NCI-H146 (cell line): Measurements from ENCODE around the gene DLG2.
A peak's percentile ranks its signal among the peaks of the same experiment; 100 is the strongest.
"Not testable (repeated sequence)": the region's sequence is repeated elsewhere in the genome, so short reads cannot be mapped to it uniquely, and the experiment has no call there.

ENCODE experiments used
- DNase-seq: peaks from one replicate; lab custom pipeline; 2025; lab: John Stamatoyannopoulos, UW

The DLG2 gene

DNA sequence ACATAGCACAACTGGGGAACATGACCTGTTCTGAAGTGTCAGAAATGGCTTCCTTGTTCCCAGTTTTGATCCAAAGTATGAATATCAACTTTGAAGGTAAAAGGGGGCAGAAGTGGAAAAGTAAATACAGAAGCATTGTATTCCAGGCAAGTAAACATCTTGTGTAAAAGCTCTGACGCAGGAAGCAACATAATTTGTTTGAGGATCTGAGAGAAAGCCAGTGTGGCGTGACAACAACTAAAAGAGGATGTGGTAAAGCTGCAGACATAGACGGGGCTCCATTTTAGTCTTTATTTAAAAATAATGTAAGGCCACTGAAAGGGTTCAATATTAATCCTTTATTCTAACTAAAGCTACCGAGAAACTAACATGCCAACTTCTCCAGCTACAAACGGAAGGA lies 310.2 kb downstream of the DLG2 start:
- DNase-seq: peak; percentile 0

DNA sequence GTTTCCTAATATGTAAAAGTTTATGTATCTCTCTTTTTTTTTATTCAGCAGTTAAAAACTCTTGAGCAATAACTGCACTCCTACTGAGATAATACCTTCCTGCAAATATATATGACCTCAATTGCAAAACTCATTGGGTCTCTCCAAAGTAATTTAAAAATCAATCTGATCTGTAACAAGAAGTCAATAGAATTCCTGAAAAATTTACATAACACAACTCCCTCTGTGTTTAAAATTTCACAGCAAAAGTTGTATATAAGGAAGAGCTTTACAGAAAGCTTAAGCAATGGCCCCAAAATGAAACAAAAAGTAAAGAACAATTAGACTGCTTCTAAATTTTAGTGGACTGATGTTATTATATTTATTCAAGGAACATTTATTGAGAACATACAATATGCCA lies 313.4 kb downstream of the DLG2 start:
- DNase-seq: no peak

DNA sequence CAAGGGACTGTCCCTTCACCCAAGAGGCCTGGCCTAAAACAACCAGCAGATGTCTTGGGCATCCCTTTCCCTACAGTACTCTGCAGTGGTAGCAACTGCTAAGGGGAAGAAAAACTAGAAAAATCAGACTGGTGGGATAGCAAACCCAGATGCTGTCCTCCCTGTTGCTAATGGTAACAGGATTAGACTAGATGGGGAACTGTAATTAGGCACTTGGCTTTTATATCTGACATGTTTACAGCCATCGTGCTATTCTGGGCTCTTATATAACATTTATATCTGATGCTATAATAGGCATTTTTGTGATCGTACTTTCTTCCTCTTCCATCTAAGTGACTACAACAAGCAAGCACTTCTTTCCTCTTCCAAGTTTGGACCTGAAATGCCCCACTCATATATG lies 316.7 kb downstream of the DLG2 start:
- DNase-seq: no peak

DNA sequence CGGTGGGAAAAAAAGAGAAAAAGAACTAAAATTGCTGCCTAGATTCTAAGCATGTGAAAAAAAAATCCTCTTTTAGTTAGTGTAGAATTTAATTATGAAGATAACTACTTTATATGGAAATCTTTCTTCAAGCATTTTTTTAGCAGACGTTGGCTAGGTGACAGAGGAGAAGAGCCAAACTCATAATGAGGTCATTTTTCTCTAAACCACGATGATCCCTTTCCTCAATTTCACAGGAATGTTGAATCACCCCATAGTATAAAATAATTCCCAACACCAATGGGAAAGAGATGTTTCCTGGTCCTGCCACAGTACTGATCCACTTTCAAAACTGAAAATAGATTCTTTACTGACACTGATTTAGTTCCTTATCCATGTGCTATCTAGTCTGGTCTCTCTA lies 319.8 kb downstream of the DLG2 start:
- DNase-seq: no peak

DNA sequence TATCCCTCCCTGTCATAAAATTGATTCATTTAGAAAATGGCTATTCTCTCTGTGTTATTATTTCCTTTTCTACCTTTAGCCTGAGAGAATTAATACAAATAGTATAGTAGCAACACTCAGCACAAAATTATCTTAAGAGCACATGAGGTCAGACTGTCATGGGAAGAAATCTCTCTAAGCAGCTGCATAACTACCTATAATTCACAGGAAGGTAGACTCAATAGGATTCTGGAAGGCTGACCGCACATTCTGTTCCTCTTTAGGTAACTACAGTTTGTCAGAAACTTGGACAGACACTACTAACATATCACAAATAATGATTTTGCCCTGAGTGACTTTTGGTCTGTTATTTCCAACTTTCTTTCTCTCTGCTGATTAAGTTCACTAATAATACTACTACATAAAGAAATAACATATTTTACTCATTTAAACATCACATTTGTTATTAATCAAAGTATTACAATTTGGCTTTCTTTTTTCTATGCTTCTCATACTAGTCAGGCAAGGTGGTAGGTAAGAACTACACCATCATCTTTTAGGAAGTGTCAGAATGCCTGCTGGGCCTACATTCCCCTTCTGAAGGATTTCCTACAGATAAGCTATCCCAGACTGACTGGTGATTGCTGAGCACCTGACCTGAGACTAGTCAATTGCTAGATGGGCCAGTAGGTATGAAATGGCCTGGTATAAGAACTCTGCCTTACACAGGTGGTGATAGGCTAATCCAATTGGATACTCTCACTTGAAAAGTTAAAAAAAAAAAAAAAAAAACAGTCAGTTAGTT lies 325.1 kb downstream of the DLG2 start:
- no peak for DNase-seq

DNA sequence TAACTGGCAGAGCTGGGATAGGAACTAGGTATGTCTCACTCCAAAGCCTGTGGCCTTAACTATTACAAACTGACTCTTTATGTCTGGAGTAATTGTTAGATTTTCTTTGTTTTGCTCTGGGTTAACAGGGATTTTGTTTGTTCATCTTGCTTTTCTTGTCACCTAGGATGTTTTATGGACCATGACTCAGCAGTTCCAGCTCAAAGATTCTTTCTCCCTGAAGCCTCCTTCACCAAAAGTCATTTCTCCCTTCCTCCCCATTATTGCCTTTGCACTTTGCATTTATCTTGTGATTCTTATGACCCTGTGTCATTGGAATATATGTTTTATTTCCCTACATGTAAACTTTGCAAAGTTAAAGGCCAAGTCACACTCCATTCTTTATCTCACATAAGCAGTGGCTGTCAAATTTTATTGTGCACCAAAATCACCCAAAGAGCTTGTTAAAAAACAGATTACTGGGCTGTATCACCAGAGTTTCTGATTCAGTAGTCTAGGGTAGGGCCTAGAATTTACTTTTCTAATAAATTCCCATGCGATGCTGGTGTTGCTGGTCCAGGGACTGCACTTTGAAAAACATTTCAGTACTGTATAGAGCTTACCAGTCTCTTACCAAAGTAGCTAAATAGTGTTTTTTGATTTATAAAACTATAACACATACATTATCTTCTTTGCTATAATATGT lies 327.7 kb downstream of the DLG2 start:
- DNase-seq: no peak

DNA sequence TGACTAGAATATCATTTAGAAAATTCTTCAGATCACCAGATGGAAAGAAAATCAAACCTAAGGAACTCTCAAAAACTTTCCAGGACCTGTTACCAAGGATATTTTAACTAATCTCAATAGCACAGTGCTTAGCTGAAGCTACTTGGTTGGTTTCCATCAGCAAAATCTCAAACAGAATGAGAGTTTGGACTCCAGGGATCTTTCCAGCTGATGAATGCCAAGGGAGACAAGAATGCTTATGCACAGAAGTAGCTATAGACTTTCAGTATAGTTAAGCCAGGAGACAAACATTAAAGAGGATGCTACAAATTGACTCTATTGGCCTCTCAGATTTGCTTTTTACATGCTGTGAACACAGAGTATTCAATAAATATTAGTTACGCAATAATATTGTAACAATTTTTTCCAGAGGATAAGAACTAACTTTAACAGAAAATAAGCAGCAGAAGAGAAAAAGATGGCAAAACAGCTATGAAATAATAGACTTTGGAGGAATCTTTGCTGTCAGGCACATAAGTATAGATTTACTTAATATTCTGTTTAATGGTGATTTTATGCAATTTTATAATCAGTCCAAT lies 331.4 kb downstream of the DLG2 start:
- DNase-seq: no peak

DNA sequence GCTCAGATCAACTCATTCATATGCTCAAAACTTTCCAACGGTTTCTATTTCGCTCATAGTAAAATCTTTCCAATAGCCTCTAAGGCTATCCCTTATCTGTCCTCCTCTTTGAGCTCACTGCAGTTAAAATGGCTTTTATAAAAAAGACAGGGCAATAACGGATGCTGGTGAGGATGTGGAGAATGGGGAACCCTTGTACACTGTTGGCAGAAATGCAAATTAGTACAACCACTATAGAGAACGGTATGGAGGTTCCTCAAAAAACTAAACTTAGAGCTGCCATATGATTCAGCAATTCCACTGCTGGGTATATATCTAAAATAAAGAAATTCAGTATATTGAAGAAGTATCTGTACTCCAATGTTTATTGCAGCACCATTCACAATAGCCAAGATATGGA lies 345.6 kb downstream of the DLG2 start:
- no peak for DNase-seq

DNA sequence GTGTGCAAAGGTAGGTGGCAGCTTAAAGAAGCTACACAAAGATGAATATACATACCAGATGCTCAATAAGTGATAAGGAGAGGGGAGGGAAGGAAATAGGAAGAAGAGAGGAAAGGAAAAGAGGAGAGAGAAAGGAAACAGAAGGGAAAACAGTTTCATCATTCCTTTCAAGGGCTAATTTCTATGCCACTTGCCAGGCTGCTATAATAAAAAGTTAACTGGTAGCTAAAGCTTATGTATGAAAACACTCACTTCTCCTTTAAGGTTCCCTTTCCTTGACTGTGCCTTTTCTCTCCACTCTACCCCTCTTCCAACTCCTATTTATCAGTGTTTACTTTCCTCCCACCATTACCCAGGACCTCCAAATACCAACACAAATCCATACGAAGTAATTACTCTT lies 347.9 kb downstream of the DLG2 start:
- no peak for DNase-seq

DNA sequence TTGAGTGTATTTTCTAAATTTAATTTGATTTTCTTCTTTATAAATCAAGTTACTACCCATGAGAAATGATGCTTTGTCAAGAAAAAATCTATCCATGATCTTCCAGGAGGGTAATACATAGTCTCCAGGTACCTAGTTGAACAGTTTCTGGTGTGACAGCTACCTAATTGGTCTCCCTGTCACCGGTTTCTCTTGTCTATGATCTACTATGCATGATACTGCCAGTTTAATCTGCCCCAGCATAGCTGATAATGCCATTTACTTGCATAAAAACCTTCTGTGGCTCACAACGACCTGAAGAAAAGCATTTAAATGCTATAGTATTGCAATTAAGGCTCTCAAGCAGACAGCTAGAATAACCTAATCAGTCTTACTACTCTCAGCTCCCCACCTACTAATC lies 349.5 kb downstream of the DLG2 start:
- DNase-seq: no peak

DNA sequence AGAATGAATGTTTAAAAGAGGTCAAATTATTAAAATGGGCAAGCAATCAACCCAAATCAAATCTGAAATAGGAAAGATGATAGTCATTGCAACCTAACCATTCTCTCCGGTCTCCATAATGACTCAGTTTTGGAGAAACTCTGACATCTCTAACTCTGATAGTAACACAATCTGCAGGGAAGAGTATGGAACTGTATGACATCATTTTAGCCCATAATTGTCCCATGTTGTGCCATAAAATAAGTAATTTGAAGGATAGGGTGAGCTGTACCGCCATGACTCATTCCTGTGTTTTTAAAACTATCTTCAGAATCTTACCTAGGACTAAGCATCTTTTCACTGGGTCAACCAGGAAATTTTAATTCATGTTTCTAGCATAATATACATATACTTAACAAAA lies 350.8 kb downstream of the DLG2 start:
- DNase-seq: no peak

DNA sequence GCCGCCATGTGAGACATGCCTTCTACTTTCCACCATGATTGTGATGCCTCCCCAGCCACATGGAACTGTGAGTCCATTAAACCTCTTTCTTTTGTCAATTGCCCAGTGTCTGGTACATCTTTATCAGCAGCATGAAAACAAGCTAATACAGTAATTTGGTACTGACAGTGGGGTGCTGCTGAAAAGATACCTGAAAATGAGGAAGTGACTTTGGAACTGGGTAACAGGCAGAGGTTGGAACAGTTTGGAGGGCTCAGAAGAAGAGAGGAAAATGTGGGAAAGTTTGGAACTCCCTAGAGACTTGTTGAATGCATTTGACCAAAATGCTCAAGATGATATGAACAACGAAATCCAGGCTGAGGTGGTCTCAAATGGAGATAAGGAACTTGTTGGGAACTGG lies 356.8 kb downstream of the DLG2 start:
- DNase-seq: not testable (repeated sequence)

DNA sequence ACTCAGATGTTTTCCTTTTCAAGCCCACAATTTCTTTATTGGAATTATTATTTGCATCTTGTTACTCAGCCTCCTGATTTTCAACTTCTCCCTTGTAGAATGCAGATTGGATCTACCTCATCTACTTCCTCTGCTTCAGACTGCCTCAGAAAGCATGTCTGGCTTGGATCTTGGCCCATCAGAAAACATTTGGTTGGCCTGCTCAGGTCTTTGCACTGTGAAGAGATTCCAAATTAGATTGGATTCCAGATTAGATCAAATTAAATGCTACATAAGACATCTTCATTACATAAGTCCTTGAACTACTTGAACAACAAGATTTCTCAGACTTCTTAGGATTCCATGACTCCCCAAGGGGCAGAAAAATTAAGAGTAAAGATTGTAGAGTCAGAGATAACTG lies 358.0 kb downstream of the DLG2 start:
- no peak for DNase-seq

DNA sequence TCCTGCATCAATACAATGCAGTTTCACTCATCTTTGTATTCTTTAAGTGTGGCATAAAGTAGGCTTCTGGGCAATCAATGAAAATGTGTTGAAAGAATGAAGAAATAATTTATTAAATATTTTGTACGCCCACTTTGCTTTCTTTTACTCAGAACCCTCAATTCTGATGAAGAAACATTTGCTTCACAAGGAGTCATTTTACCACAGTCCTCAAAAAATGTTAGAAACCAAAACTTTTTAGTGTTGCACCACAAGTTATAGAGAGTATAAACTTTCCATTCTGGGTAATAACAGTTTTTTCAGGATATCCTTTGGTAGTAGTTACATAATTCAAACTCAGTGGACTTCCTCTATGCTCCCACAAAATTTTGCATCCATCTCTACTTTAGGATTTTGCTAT lies 360.5 kb downstream of the DLG2 start:
- DNase-seq: no peak

DNA sequence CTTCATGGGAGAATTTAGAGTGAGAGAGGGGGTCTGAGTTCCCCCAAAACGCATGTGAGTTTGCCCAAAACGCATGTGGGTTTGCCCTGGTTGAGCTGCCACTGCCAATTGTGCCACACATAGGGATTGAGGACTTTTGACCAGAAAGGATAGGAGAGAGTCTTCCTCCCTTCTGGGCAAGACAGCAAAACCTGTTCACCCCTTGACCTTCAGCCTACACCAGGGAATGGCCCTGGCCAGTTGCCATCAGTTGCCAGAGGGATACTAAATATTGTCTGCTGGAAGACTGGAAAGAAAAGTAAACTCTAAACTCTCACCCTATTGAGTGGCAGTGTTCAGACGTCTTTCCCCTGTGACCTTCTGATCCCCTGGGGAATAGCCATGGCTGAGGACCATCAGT lies 363.8 kb downstream of the DLG2 start:
- no peak for DNase-seq

DNA sequence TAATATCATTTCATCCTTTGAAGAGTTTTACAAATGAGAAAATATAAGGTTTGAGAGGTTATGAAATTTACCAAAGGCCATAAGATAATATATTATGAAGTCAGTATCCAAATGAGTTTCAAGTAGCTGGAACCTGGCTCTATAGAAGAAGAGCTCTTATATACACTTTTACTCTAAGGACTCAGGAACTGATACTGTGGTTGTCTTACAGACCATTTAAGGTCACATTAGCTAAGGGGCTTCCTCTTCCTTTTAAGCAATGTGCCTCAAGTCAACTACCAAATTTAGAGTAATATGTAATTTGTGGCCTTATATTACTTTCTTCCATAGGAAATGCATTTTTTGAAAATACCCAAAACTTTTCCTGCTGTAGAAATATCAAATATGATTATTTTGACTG lies 369.3 kb downstream of the DLG2 start:
- no peak for DNase-seq

DNA sequence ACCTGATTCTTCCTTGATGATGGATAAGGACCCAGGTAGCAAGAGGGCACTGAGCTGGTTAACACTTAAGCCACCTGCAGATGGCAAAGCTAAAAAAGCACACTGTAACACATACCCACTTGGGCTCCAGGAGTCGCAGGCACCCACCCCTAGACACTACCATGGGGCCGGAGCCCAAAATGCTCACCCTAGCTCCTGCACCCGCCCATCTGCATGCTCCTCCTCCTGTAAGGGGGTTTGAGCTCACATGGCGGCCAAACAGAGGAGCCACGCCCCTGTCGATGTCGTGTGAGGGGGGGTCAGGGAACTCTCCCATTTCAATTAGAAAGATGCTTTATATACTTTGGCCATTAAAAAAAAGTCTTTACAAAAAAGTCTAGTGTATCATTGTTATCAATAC lies 370.7 kb downstream of the DLG2 start:
- no peak for DNase-seq

DNA sequence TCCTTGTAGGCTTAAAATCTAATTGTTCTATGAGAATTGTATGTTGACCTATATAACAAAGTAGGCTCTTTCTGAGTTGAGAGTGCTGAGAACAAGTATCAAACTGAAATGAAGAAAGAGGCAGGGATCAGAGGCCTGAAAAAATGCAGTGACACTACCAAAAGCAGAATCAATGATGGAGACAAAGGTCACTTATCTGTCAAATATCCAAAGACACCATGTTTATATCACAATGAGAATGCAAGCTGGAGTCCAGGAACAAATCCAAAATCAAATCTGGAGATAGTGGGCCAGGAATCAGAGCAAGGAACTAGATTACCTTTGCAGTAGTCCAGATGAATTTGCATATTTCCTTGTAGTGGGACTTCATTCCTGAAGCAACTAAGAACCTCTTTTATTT lies 377.7 kb downstream of the DLG2 start:
- DNase-seq: no peak

DNA sequence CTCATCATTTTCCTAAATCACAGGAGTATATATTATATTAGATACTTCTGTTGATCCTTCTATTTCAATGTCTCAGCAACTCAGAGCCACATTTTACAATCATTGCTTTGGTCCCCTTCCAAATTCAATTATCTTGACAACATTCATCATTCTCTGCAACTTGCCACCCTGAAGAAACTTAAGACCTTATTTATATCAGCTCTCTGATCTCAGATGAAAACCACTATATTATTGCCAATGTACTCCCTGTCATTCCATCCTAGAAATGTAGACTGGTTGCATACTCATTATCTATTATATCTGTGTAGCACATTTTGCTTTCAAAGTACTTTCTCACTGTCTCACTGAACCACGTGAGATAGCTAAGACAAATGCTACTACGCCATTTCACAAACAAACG lies 379.3 kb downstream of the DLG2 start:
- DNase-seq: no peak

DNA sequence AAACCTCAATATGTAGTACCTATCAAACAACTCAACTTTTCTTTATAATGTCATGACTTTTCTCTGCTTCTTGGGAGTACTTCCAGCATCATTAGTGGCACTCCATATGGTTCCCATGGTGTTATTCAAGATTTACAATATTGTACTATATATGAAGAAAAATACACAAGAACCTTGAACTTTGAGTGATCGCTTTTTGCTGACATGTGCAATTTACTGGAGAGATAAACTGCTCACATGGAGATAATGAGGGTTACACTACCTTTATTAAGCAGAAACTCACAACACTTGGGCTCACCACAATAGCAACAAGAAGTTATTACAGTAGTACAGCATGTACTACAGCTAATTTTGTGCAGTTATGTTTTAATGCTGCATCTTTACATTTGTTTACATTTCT lies 388.2 kb downstream of the DLG2 start:
- no peak for DNase-seq

DNA sequence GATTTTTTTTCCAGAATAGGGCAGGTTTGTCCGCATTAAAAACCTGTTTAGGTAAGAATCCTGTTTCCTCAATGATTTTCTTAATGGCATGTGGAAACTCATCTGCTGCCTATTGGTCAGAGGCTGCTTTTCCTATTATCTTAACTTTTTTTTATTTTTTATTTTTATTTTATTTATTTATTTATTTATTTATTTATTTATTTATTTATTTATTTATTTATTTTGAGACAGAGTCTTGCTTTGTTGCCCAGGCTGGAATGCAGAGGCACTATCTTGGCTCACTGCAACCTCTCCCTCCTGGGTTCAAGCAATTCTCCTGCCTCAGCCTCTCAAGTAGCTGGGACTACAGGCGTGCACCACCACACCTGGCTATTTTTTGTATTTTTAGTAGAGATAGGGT lies 389.1 kb downstream of the DLG2 start:
- not testable (repeated sequence) for DNase-seq

DNA sequence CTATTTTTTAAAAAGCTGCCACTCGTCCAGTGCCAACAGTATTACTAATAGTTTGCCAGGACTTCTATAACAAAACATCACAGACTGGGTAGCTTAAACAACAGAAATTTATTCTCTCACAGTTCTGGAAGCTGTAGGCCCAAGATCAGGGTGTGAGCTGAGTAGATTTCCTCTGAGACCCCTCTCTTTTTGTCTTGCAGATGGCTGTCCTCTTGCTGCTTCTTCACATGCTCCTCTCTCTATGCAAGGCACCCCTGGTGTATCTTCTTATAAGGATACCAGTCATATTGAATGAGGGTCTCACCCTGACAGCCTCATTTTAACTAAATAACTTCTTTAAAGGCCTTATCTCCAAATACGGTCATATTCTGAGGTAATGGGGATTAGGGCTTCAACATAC lies 390.9 kb downstream of the DLG2 start:
- DNase-seq: no peak

DNA sequence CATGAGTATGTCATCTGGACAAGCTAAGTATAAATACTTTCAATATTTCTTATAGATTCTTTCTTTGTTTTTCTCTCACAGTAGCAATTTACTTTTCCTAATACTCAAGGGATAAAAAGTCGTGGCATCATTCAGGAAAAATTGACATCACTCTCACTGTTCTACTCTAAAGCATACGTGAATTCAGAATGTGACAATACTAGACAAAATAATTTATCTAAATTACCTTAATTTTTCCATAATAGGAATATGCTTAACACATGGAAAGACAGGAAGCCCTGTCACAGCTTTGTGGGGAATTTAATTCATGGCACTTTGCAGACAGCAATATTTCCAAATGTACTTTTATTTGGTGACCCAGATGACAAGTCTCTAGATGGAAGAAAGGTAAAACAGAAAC lies 394.6 kb downstream of the DLG2 start:
- DNase-seq: no peak

DNA sequence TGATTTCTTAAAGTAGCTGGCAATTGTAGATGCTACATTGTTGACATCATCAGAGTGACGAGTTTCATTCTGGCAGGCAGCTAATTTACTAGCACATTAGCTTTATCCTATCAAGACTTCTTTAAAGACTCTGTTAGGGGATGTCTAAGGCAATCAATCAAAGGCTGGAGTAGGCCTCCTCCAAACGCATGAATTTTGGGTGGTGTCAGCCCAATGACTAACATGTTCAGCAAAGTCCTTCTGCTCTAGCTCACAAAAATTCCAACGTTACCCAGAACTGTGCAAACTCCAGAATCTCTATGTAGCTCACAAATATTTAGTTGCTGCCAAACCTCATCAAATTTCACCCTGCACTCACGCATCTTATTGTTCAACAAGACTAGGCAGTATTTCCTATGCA lies 395.6 kb downstream of the DLG2 start:
- no peak for DNase-seq
